GM13976 (cell line): Measurements from ENCODE around the gene MTUS2.

Source experiments
- DNase-seq: peaks from one replicate; pipeline ENCODE4 v3.0.0; 2012; ENCODE audit warnings: low spot score
- in situ Hi-C: fragments of 300-500 bp; cut with MboI; formaldehyde crosslinking; loops from one replicate; pipeline ENCODE4 v1.12.0; 2022; ENCODE audit warnings: low sequenced_read_pairs, mixed read lengths, inconsistent platforms; ENCODE audit not compliant: unreplicated experiment
- TF ChIP-seq, protein P1 (sequence below): IDR thresholded peaks from 2 replicates; pipeline ENCODE4 v1.5.1; 2012; ENCODE audit warnings: borderline replicate concordance, mild to moderate bottlenecking; ENCODE audit not compliant: insufficient read depth; ENCODE audit errors: extremely low read depth, missing control alignments, control extremely low read depth

MTUS2 gene

GRCh38 chr13:29160862-29161261, 340.7 kb downstream of the MTUS2 start:
- TF ChIP-seq, protein P1, sequence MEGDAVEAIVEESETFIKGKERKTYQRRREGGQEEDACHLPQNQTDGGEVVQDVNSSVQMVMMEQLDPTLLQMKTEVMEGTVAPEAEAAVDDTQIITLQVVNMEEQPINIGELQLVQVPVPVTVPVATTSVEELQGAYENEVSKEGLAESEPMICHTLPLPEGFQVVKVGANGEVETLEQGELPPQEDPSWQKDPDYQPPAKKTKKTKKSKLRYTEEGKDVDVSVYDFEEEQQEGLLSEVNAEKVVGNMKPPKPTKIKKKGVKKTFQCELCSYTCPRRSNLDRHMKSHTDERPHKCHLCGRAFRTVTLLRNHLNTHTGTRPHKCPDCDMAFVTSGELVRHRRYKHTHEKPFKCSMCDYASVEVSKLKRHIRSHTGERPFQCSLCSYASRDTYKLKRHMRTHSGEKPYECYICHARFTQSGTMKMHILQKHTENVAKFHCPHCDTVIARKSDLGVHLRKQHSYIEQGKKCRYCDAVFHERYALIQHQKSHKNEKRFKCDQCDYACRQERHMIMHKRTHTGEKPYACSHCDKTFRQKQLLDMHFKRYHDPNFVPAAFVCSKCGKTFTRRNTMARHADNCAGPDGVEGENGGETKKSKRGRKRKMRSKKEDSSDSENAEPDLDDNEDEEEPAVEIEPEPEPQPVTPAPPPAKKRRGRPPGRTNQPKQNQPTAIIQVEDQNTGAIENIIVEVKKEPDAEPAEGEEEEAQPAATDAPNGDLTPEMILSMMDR: no peak
- no peak for DNase-seq

DNA sequence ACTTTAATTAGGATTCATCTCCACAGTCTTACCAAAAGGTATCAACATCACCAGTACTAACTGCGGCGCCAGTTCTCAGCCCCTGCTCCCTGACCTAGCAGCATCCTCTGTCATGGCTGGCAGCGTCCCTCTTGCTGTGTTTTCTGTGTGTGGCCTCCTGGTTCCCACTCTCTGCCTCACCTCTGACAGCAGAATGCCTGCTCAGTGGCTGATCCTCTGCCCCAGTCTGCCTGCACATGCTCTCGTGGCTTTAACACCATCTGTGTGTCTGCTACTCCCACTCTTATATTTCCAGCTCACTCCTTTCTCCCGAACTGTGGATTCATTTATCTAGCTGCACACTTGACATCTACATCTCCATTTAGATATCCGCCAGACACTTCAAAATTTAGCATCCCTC, 341.5 kb downstream of the MTUS2 start:
- TF ChIP-seq, protein P1: no peak
- DNase-seq: no peak
- in situ Hi-C loops: no loop called here

More at GRCh38 chr13:29160862-29161261, 340.7 kb downstream of the MTUS2 start:
- in situ Hi-C loops: no loop called here

GRCh38 chr13:29162638-29163235, 342.6 kb downstream of the MTUS2 start:
- TF ChIP-seq, protein P1: no peak
- in situ Hi-C loops: no loop called here
- no peak for DNase-seq

GRCh38 chr13:29164116-29164515, 344.0 kb downstream of the MTUS2 start:
- TF ChIP-seq, protein P1: no peak
- in situ Hi-C loops: no loop called here
- DNase-seq: no peak

DNA sequence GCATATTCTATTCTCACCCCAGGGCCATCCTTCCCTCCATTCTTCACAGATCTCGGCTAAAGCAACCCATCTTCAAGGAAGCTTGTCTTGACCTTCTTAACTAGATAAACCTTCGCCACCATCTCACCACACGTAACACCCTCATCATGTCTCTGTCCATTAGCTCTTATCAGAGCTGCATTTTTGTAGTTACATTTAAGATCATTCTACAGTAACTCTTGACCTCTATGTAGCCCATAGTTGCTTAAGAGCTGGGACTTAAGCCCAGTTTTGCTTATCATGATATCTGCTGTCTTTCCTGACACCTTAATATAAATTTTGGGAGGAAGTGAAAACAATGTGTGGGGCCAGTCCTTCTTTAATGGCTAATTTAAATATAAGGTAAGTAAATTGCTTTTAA, 345.1 kb downstream of the MTUS2 start:
- TF ChIP-seq, protein P1: no peak
- in situ Hi-C loops: no loop called here

DNA sequence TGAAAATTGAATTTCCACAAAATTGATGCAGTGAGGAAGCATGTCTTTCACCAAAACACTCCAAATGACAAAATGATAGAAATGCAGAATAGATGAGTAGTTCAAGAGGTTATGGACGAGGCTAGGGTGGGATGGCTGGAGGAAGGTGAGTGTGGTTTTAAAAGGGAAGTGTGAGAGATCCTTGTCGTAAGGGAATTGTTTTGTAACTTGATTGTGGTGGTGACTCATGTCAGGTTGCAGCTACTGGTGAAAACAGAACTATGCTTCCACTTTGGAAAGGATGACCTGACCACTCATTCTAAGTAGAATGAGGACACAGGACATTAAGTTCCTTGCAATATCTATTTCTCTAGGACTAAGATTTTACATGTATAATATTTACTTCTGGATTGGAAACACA, 345.7 kb downstream of the MTUS2 start:
- in situ Hi-C loops: no loop called here
- TF ChIP-seq, protein P1: no peak
- no peak for DNase-seq

More for the DNA sequence above, 345.1 kb downstream of the MTUS2 start:
- DNase-seq: no peak
